Measurements from ENCODE around the gene RNF227.
"Not testable (repeated sequence)": the region's sequence is repeated elsewhere in the genome, so short reads cannot be mapped to it uniquely, and the experiment has no call there.

Gene RNF227

DNA sequence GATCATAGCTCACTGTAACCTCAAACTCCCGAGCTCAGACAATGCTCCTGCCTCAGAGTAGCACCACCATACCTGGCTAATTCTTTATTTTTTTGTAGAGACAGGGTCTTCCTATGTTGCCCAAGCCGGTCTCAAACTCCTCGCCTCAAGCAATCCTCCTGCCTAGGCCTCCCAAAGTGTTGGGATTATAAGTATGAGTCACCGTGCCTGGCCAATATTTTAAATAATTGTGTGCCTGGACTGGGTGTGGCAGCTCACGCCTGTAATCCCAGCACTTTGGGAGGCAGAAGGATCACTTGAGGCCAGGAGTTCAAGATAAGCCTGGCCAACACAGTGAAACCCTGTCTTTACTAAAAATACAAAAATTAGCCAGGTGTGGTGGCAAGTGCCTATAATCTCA lies 51.7 kb downstream of the RNF227 start:
- not testable (repeated sequence) for H3K27ac ChIP-seq (ENCODE audit: low read depth, low read length); H3K27me3 ChIP-seq (ENCODE audit: control insufficient read depth in 1 of 2, insufficient read depth in 2 of 2, low read length in 2 of 2); H3K36me3 ChIP-seq (ENCODE audit: control insufficient read depth in 1 of 2, insufficient read depth in 2 of 2, low read length in 2 of 2); H3K4me1 ChIP-seq (ENCODE audit: control insufficient read depth in 1 of 2, insufficient read depth in 2 of 2, low read length in 2 of 2); H3K9me3 ChIP-seq (ENCODE audit: control insufficient read depth in 1 of 2, low read length in 2 of 2); H3K4me3 ChIP-seq (ENCODE audit: low read depth in 1 of 2, low read length in 2 of 2); H3K9ac ChIP-seq (ENCODE audit: low read depth in 1 of 2, low read length in 2 of 2)

Measured in duodenal mucosa (tissue), 2 donors.